Posterior vena cava (tissue), 2 donors: ENCODE results near the gene TMEM165. TPM values are rescaled to one million over a fixed set of nuclear protein-coding genes. Genes with fewer than 3 reads are reported as not detected.

Experiments used
- DNase-seq: peaks from one replicate; pipeline ENCODE4 v3.0.0-alpha.2; 2020; ENCODE audit warnings: low spot score
- intact Hi-C, 2 donors: fragments of 100-400 bp; cut with DNase I; formaldehyde crosslinking; loops; one replicate each; pipeline versions ENCODE4 v1.14.1 to v1.14.2; 2022 to 2023
- total RNA-seq, 2 donors: library from RNA; stranded (reverse); fragmentation: NEBNext Ultra II Directional; extraction: Animal tissue kit (Norgen Biotek cat#: 25700); gene quantifications; one replicate each; pipeline ENCODE4 v1.2.1, GENCODE V29; 2021
- donor health status: DM: yes; HTN: yes; CAD: no.
- donor health status: DM: yes; HTN: yes; CAD: no.

The TMEM165 gene
- total RNA-seq, 2 donors from 2014 or later: 132 to 149 TPM

- no peak for DNase-seq
- intact Hi-C loops: no loop called here
These were observed 31.9 kb upstream of the TMEM165 start for GRCh38 chr4:55363691-55364351.

GRCh38 chr4:55364691-55365344 lies 30.9 kb upstream of the TMEM165 start:
- intact Hi-C loops: no loop called here
- no peak for DNase-seq

GRCh38 chr4:55365345-55365728 lies 30.4 kb upstream of the TMEM165 start:
- intact Hi-C loops: no loop called here
- DNase-seq: no peak

GRCh38 chr4:55366621-55367020 lies 29.1 kb upstream of the TMEM165 start:
- intact Hi-C loops: no loop called here
- no peak for DNase-seq

GRCh38 chr4:55367084-55367722 lies 28.6 kb upstream of the TMEM165 start:
- intact Hi-C loops: no loop called here

GRCh38 chr4:55369968-55370367 lies 25.8 kb upstream of the TMEM165 start:
- intact Hi-C loops: no loop called here
- no peak for DNase-seq

More at GRCh38 chr4:55367084-55367722, 28.6 kb upstream of the TMEM165 start:
- DNase-seq: no peak

- intact Hi-C loops: no loop called here
- DNase-seq: no peak
These were observed 23.5 kb upstream of the TMEM165 start for GRCh38 chr4:55372259-55372658.

- intact Hi-C loops: no loop called here
These were observed 22.3 kb upstream of the TMEM165 start for GRCh38 chr4:55373461-55373860.

GRCh38 chr4:55376698-55377097 lies 19.1 kb upstream of the TMEM165 start:
- no peak for DNase-seq
- intact Hi-C loops: no loop called here

More at GRCh38 chr4:55373461-55373860, 22.3 kb upstream of the TMEM165 start:
- DNase-seq: no peak

GRCh38 chr4:55378617-55379467 lies 16.9 kb upstream of the TMEM165 start:
- intact Hi-C loops: no loop called here
- no peak for DNase-seq

GRCh38 chr4:55380576-55380975 lies 15.2 kb upstream of the TMEM165 start:
- no peak for DNase-seq
- intact Hi-C loops: no loop called here

GRCh38 chr4:55381502-55381901 lies 14.3 kb upstream of the TMEM165 start:
- intact Hi-C loops: no loop called here
- no peak for DNase-seq

GRCh38 chr4:55382488-55383003 lies 13.2 kb upstream of the TMEM165 start:
- no peak for DNase-seq
- intact Hi-C loops: no loop called here

GRCh38 chr4:55385201-55385649 lies 10.5 kb upstream of the TMEM165 start:
- no peak for DNase-seq
- intact Hi-C loops: no loop called here

GRCh38 chr4:55386073-55386472 lies 9.7 kb upstream of the TMEM165 start:
- intact Hi-C loops: no loop called here
- DNase-seq: no peak

- no peak for DNase-seq
- intact Hi-C loops: no loop called here
These were observed 8.9 kb upstream of the TMEM165 start for GRCh38 chr4:55386840-55387239.

GRCh38 chr4:55393461-55394320 lies 2.1 kb upstream of the TMEM165 start:
- DNase-seq: no peak
- intact Hi-C loops: no loop called here

GRCh38 chr4:55395218-55395528 lies 584 bp upstream of the TMEM165 start:
- intact Hi-C loops: loop anchor here in 1 of 2 donors (5.0 kb wide), 2 partner anchors 48 to 457 kb away; partner anchors contain the start of genes EXOC1 and SRD5A3
- DNase-seq: no peak
